NB4 (cell line): ENCODE measurements around the gene MUCL3.
"Not testable (repeated sequence)": the region's sequence is repeated elsewhere in the genome, so short reads cannot be mapped to it uniquely, and the experiment has no call there.

Source experiments
- DNase-seq: peaks from one replicate; pipeline ENCODE4 v3.0.0; 2010; ENCODE audit warnings: low read depth
- H3K4me3 ChIP-seq: one replicate; pipeline ENCODE4 v1.5.1; 2011; ENCODE audit warnings: mild to moderate bottlenecking, low read depth, low read length, moderate library complexity
- CTCF ChIP-seq: IDR thresholded peaks from one replicate; pipeline ENCODE4 v1.5.1; 2012; ENCODE audit warnings: low read depth, low read length
- MAX ChIP-seq: IDR thresholded peaks from 2 replicates; pipeline ENCODE4 v1.6.1; 2011; ENCODE audit warnings: low read depth, low read length
- MYC ChIP-seq: IDR thresholded peaks from 2 replicates; pipeline ENCODE4 v1.6.1; 2011; ENCODE audit warnings: low read depth, low read length
- POLR2A ChIP-seq: IDR thresholded peaks from 2 replicates; pipeline ENCODE4 v1.6.1; 2011; ENCODE audit warnings: mild to moderate bottlenecking; ENCODE audit not compliant: insufficient read length; ENCODE audit errors: extremely low read depth

Gene MUCL3

GRCh38 chr6:30908700-30909099 lies 32.1 kb upstream of the MUCL3 start:
- DNase-seq = no peak
- TF ChIP-seq CTCF (no peak), MAX (no peak), MYC (no peak), POLR2A (no peak)
- H3K4me3 ChIP-seq = peak overlapping the region; percentile 92

GRCh38 chr6:30910473-30910872 lies 30.3 kb upstream of the MUCL3 start:
- not testable (repeated sequence) for H3K4me3 ChIP-seq, DNase-seq

GRCh38 chr6:30912746-30913520 lies 27.8 kb upstream of the MUCL3 start:
- TF ChIP-seq MAX (no peak), POLR2A (no peak), MYC (no peak), CTCF (no peak)
- H3K4me3 ChIP-seq = no peak overlapping the region
- no peak for DNase-seq

GRCh38 chr6:30913721-30914075 lies 27.1 kb upstream of the MUCL3 start:
- TF ChIP-seq POLR2A = no peak
- TF ChIP-seq MYC = no peak
- TF ChIP-seq MAX = no peak
- no peak for TF ChIP-seq CTCF
- DNase-seq = no peak
- no peak overlapping the region for H3K4me3 ChIP-seq

- peak; percentile 64 for TF ChIP-seq POLR2A
- TF ChIP-seq MAX = peak; percentile 66
- TF ChIP-seq CTCF = peak; percentile 1
- TF ChIP-seq MYC = peak; percentile 82; the same call in 1 of the 2 replicates
- DNase-seq = peak; percentile 93
- peak within 1 kb of the TSS; percentile 74 for H3K4me3 ChIP-seq
Measured at GRCh38 chr6:30914076-30914853, 26.5 kb upstream of the MUCL3 start, which contains the start of gene VARS2. Gene VARS2, plus strand, starts transcription at chr6:30914238. Its CDS starts 599 bp downstream, at chr6:30914837.

- peak overlapping the region; percentile 74 for H3K4me3 ChIP-seq
- peak; percentile 21 for DNase-seq
- TF ChIP-seq POLR2A = no peak
- TF ChIP-seq MAX = no peak
- no peak for TF ChIP-seq MYC
- TF ChIP-seq CTCF = no peak
Measured at GRCh38 chr6:30914854-30915590, 25.8 kb upstream of the MUCL3 start.
